Peyer's patch (tissue), 4 donors: Measurements from ENCODE around the gene SCTR.

Source experiments
- CTCF ChIP-seq, 6 experiments: fragments of 450-650 bp in 4 of 6; fragments of 200-600 bp in 2 of 6; sonication (generic) in 1 of 6; IDR thresholded peaks; one replicate each; pipeline ENCODE4 v1.5.1; 2017 to 2019; ENCODE audit warnings: antibody characterized with exemption in 6 of 6, mild to moderate bottlenecking in 3 of 6, moderate library complexity in 1 of 6
- POLR2A ChIP-seq, 2 donors: fragments of 450-650 bp; IDR thresholded peaks; one replicate each; pipeline ENCODE4 v1.5.1; 2017; ENCODE audit warnings: antibody characterized with exemption in 2 of 2, mild to moderate bottlenecking in 2 of 2, moderate library complexity in 2 of 2

- TF ChIP-seq POLR2A (IDR thresholded peaks at IDR 0.05) (no peak), CTCF (IDR thresholded peaks at IDR 0.05) (no peak)
These were observed 22.1 kb upstream of the SCTR start for GRCh38 chr2:119546447-119546767.
